DMS79 treated with DMSO at 0.1 percent for 48 hours (cell line): ENCODE measurements around the gene CLIC1.
A peak's percentile ranks its signal among the peaks of the same experiment; 100 is the strongest.

Experiments
- DNase-seq: peaks from one replicate; lab custom pipeline; 2025; lab: John Stamatoyannopoulos, UW

CLIC1 gene

DNA sequence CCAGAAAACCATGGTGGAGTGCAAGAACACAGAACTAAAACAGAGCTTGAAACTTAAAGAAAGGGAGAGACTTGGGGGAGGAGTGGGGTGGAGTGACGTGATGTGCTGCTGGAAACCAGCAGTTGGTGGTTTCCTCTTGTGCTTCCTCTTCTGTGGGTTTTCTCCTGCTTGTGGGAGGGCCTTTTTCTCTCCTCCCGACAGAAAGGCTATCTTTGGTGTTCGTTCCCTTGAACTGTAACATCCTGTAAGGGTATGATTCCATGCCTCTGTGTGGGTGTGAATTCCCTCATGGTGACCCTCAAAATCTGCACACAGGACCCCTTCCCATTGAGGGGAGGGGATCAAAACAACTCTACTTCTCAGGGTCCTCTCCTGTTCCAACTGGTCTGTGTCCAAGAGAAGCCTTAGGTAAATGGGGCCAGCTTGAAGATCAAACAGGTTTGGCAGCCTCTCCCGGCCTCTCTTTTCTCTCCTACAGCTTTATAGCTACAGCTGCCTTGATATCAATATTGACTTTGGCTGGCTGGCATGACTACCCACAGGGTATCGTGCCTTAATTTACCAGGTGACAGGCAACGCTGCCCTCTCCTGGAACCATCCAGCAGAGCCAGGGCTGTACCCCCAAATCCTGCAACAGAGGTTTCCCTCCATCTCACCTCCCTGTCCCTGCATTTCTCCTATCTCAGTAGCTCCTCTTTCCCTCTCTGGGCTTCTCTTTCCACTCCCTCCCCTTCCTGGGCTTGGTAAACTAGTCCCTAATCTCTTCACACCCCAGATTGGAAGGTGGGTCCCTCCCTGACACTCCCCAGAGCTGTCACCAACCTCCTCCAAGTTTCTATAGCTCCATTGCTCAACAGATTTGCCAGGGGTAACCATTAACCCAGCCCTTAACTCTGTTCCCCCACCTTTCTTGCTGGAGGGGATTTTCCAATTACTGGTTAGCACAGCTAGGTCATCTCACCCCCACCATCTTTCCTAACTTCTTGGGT lies 2.0 kb upstream of the CLIC1 start:
- peak; percentile 86 for DNase-seq

DNA sequence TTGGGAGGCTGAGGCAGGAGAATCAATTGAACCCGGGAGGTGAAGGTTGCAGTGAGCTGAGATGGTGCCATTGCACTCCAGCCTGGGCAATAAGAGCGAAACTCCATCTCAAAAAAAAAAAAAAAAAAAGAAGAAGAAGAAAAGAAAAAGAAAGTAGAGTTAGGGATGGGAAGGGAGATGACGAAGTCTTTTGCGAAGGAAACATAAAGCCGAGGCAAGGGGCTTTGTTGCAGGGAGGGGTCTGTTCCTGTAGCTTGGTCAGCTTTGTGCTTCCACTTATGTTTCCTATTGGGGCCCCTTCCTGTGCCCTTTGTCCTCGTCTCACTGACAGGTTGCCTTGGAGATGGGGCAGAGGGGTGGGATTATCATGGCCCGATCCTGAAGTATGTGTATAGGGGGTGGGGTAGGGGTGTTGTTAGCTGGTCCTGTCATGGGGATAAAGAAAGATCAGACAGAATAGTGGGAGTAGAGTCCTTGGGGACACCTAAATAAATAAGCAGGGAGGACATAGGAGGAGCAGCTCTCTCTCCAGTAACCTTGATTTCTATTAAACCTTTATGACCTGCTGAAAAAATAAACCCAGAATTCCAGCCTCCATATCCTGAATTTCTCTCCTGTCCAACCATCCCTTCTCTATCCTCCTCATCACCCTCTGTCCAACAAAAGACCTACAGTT lies 1.1 kb upstream of the CLIC1 start:
- DNase-seq = peak; percentile 62

DNA sequence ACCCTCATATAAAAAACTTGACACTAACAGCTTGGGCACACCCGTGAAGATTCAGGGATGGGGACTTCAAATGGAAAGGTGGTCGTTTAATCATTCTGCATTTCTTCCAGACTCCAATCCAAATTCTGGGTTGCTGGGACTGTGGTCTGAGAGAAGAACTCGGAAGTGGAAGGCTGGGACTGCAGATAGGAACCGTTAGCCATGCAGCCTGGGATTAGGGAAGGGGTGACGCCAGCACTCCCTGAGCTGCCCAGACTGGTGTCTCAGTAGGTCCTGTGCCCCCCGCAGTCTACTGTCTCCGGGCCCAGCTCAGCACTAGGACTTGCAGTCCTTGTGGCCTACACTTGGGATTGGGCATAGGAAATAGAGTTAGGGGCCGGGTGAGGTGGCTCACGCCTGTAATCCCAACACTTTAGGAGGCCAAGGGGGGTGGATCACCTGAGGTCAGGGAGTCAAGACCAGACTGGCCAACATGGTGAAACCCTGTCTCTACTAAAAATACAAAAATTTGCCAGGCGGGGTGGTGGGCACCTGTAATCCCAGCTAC lies 511 bp upstream of the CLIC1 start:
- no peak for DNase-seq

DNA sequence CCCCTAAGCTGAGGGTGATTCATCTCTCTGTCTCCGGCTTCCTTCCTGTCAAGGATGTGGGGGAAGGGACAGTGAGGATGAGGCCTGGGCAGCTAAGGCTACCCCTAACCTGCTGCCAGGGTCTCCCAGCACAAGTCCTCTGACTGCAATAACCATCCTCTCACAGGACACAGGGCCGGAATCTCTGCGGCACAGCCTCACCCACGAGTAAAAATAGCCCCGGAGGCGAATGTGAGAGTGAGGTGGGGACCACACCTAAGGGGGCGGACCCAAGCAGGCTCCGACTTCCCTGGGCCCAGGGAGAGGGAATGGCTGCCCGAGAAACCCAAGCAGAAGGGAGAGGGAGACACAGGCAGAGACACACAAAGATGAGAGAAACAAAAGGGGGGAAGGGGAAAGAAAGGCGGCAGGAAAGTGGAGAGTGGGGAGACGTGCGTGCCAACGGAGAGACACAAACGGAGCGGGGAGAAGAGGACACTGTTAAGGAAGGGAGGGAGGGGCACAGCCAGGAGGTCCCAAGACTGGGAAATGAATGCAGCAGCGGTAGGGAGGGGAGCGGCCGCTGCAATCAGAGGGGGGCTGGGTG lies 1.4 kb downstream of the CLIC1 start:
- DNase-seq = peak; percentile 39

DNA sequence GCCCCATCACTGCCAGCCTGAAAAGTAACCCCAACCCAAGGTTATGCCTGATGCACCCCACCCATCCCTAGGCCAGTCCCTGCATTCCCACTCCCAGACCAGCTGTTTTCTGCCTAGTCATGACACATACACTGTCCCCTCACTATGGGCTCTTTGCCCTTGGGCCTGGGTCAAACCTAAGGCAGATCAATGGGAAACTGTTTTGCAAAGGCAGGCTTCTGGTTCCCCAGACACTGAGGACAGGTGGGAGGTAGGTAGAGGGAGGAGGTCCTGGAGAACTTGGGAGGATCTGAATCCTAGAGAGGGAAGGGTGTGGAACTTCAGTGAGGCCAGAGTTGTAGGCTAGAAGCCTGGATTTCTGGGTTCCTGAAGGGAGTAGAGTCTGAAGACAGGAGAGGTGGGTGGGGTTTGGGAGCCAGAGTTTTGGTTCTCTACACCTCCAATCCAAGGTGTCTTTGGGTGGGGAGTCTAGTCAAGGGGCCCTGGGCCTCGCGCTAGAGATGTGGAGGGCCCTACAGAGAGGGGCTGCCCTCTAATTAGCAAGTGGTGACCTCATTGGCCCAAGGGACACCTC lies 2.0 kb downstream of the CLIC1 start:
- DNase-seq = no peak

DNA sequence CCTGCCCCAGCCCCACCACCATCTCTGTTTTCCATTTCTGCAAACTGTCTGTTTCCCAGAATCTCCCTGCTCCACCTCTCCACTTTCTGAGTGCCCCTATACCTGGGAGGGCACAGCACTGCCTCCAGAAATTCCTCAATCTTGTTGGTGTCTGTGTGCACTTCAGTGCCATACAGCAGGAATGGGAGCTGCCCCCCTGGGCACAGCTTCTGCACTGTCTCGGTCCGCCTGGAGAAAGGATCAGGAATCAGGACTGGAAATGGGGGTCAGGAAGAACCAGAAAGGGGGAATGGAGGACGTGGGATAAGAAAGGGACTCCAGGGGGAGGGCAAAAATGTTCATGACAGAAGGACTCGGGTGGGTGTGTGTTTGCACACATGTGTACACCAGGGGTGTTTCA lies 2.6 kb downstream of the CLIC1 start:
- DNase-seq = no peak

DNA sequence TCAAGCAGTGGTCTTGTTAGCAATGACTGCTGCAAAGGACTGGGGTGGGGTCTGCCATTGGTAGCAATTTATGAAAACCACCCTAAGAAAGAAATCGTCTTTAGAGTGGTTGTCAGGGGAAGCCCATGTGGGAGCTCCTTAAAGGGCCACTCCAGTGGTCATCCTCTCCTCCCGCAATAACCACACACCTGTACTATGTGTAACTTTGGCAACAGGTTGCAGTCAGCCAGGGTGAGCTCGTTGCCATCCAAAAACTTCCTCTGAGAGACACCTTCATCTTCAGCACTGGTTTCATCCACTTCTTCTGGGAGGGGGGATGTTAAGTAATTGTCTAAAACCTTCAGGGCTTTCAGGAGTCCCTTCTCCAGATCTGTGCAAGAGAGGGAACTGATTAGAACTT lies 4.3 kb downstream of the CLIC1 start:
- no peak for DNase-seq

DNA sequence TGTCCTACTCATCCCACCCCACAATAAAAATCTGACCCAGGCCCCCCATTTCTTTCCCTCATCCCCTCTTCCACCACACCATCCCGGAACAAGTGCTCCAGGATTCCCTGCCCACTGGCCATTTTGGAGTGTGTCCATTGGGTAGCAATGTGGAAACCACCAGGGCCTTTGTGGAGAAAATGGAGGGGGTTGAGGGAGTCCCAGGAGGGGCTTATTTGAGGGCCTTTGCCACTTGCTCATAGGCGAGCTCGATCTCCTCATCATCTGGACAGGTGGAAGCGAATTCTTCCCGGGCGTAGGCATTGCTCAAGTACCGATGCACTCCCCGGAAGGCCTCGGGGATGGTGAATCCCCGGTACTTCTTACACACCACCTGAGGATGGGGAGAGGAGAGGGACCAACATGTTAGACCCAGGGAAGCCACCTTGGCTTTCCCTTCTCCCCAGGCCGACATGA lies 5.7 kb downstream of the CLIC1 start:
- DNase-seq = no peak

DNA sequence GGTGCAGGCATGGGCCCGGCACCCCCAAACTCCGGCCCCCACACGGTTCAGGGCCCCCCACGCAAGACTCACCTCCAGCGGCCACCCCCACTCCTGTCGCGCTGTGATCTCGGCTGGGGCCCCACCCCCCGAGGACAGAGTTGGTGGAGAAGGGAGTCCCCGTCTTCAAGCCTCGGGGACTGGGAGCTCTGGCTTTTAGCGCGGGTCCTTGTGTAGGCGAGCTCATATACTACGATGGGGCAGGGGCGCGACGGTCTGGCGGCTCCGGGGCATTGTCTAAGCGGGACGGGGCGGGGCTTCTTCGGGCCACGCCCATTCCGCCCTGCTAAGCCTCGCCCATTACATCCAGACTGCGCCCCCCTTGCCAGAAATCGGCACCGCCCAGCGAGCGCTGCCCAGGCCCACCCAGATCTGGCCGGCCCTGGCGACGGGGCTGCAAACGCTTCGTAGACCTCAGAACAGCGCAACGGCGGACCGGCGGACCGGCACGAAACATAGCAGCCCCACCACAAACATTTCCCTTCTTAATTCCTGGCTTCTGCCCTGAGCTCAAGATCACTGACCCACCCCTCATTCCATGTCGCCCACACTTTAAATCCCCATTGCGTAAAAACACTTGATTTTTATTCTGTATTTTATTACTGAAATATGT lies 6.2 kb downstream of the CLIC1 start:
- no peak for DNase-seq

DNA sequence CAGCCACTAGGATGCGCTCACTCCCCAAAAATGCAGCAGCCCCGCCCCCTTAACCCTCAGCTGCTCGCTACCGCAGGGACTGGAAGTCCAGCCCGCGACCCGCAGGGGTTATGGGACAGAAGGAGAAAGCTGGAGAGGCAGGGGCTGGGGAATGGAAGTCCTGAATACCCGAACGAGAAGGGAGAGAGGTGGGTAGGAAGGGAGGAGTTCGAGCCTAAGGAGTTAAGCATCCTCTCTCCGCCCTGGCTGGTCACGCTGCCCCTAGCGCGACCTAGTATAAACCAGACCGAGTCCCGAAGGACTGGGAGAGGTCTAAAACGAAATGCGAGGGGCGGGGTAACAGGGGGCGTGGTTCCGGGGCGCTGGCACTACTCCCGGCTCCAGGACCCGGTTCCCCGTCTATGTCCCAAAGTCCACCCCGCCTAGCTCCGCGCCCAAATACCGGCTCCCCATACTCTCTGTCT lies 6.8 kb downstream of the CLIC1 start:
- DNase-seq = no peak

DNA sequence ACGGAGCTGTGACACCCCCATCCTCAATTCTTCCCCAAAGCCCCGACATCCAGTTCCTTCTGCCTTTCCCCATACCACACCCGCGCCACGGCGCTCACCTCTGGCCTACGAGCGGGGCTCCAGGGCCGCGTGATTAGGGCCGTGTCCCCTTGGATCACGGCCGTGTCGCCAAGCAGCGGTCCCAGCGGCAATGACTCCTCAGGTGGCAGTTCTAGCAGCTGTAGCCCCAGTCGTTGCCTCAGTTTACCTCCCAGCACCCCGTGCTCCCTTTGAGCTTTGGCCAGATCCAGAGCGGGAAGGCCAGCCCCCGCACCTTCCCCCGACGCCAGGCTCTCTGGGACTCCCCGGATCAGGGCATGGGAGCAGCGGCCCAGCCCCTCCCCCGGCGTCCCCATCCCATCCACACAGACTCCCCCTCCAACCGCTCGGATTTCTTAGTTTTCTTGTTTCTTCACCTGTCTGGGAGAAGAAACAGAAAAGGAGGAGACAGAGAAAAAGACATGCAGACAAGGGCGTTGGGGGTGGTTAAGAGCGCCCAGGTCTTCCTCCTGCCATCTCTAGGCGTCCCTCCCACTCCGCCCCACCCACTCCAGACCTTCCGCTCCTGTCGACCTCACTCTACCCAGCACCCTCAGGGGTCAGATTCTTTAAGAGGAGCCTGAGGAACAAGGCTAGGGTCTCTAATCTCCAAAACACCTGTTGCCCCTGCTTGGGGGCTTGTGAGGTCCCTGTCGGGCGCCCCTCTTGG lies 7.4 kb downstream of the CLIC1 start, which contains the start of gene DDAH2:
TSS of gene DDAH2 (minus strand) at position 533 of the 748 bp plus-strand sequence. CDS start at position 395, 138 bp downstream.
- no peak for DNase-seq

DNA sequence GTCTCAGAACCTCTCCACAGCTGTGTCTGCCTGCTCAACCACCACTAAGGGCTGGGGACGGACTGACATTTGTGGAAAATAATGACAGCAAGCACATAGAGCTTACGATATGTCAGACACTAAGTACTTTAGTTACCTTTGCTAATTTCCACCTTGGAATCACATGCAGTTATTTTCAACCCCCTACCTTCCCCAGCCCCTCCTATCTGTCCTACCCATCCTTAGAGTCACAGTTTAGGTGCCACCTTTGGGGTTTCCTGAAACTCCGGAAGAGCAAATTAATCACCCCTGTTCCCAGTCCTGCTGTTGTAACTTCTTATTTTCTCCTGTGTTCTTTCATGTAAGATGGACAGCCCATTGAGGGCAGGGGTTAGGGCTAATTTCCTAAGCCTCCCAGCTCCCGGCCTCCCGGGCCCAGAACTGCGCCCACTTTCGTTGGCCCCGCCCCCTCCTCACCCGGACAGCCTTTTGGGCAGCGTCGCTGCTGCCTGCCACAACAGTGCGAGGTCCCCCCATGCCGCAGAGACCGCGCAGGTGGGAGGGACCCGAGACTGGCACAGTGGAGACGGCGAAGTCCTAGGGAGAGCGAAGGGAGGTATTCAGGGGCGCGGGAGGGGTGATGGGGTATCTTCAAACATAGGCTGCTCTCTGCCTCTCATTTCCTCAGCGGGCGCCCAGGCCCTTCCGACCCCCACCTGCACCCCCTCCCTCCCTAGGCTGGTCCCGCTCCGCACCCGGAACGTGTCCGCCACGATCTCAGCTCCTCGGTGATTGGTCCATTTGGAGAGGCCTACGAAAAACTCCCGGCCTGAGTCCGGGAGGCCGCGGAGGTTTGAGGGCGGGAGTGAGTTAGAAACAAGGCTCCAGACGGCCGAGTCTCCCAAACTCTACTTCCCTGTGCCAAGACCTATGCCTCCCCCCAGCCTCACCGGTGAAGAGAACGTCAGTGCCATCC lies 8.3 kb downstream of the CLIC1 start:
- no peak for DNase-seq

DNA sequence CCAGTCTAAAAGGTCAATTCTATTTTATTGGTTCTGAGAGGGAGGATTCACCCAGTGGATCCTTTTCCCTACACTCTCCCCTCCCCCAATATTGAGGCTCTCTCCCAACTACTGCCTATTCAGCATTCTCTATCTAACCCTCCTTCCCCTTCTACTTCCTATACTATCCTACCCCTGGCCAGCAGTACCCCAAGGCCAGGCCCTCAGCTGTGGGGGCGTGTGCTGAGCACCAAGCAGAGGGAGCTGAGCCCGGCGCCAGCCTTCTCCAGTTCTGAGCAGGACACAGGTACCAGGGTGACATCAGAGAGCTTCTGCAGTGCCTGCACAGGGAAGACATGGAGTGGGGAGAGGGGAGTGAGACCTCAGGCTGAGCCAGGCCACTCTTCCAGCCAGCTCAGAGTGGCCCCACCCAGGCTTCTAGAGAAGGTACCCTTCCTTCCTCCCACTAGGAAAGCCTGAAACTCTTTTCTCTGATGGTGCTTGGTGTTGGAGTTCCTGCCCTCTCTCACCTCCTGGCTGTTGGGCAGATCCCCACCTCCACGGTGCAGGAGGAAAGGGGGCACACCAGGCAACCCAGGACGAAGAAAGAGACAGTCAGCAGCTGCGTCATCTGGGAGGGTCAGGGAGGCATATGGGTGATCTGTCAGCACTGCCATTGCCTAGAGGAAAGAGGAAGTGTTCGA lies 9.2 kb downstream of the CLIC1 start:
- DNase-seq = no peak

DNA sequence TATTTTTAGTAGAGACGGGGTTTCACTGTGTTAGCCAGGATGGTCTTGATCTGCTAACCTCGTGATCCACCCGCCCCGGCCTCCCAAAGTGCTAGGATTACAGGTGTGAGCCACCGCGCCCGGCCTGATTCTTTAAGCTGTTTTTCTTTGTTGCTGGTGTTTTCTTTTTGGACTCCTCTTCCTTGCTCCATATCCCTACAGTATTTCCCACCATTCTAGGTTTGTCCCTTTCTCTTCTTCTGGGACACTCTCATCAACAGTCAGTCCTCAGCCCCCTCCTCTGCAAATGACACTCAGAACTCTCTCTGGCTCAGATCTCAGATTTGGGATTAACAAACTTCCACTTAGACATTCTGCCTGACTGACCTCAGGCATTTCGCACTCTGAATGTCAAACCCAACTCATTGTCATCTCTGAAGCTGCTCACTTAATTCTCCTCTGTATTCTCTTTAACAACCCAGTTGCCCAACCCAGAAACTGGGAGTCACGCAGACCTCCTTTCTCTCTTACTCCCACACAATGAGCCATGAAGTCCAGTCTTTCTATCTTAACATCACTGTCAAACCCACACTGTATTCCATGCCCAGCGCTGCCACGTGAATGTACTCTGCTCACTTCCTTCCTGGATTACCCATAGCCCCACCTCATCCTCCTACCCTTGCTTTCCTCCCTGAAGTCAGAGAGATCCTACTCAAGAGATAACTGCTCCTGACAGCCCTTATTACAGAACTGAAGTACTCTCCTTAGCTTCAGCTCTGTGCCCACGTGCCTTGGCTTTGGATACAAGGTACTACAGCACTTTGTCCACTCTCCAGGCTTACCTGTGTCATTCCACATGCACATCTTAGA lies 10.6 kb downstream of the CLIC1 start:
- DNase-seq = no peak

DNA sequence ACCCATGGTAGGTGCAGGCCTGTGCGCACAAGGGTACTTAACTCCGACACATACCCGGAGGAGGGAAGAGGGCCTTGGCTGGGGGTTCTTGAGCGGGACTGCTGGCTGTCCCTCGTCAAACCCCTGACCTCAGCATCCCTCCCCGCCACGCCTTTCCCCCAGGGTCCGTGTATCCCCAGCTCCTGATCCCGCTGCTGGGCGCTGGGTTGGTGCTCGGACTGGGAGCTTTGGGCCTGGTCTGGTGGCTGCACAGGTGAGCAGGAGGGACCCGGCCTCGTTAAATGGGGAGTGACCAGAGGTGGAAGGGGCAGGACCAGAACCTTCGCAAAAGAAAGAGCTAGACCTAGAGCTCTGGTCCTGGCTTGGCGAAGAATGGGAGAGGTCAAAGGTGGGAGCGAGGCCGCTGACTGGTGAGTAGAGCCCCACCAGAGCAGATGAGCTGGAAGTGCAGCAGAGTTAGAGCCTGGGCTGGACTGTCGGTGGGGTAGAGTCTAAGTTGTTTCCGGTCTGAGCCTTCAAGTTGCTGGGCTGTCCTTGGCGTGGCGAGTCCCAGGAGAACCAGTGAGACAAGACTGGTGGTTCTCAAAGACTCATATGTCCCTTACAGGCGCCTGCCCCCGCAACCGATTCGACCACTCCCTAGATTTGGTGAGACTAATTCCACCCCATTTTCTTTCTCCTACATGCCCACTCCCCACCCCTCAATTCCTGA lies 12.2 kb downstream of the CLIC1 start:
- no peak for DNase-seq

DNA sequence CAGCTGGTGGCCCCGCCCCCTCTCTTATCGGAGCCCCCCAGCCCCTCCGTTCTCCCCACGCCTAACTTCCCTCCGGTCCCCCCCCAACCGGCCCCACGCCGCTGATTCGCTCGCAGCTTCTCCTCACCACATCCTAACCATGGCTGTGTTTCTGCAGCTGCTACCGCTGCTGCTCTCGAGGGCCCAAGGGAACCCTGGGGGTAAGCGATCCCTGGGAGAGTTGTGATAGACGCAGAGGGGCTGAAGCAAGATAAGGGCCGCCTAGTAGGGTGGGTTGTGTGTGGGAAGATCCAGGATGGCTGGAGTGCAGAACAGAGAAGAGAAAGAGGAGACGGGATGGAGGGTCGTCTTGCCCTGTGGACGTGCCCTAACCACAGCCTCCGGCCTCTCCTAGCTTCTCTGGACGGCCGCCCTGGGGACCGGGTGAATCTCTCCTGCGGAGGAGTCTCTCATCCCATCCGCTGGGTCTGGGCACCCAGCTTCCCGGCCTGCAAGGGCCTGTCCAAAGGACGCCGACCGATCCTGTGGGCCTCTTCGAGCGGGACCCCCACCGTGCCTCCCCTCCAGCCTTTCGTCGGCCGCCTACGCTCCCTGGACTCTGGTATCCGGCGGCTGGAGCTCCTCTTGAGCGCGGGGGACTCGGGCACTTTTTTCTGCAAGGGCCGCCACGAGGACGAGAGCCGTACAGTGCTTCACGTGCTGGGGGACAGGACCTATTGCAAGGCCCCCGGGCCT lies 12.9 kb downstream of the CLIC1 start, which contains the start of gene MPIG6B:
TSS of gene MPIG6B (plus strand) at position 129 of the 735 bp plus-strand sequence. CDS start at position 140, 11 bp downstream.
- no peak for DNase-seq
